Endothelial cell of umbilical vein (primary cell): ENCODE data around the gene PRKG1. TPM values are rescaled to one million over a fixed set of nuclear protein-coding genes. Genes with fewer than 3 reads are reported as not detected.

Source experiments
- BruUV-seq: library from RNA; stranded (reverse); fragments of 400-500 nt; replicated peaks from 2 replicates; lab custom pipeline; 2021; lab: Mats Ljungman, UMichigan
- CTCF ChIA-PET: fragments of 300-600, 350-600 bp; sonication (Branson Sonifier 250); formaldehyde crosslinking; loops from one replicate; lab custom pipeline; 2021; ENCODE audit warnings: antibody characterized with exemption, inconsistent platforms; lab: Charles Lee
- POLR2A ChIA-PET: fragments of 300-600, 350-600 bp; sonication (Branson Sonifier 250); formaldehyde crosslinking; loops from one replicate; lab custom pipeline; 2021; ENCODE audit warnings: antibody characterized with exemption, inconsistent platforms; lab: Charles Lee
- DNase-seq: peaks from one replicate; pipeline ENCODE4 v3.0.0-alpha.2; 2011; ENCODE audit warnings: low read depth, low spot score
- FAIRE-seq: peaks from 2 replicates; lab custom pipeline; 2011; peaks lifted over from hg19 to GRCh38; lab: Jason Lieb, UNC
- H2AFZ ChIP-seq: 2 replicates; pipeline ENCODE4 v1.6.0; 2012; ENCODE audit warnings: low read depth, low read length, control low read depth, inconsistent platforms
- H3K27ac ChIP-seq: 2 replicates; pipeline ENCODE4 v1.5.1; 2011; ENCODE audit warnings: low read depth, mild to moderate bottlenecking, control low read depth, low read length, moderate library complexity; ENCODE audit not compliant: insufficient read depth
- H3K27me3 ChIP-seq, 2 experiments: 2 replicates each; pipeline versions ENCODE4 v1.6.0 to v1.6.1; 2011; ENCODE audit warnings: low read length in 2 of 2, mixed read lengths in 1 of 2; ENCODE audit not compliant: control insufficient read depth in 2 of 2, insufficient read depth in 2 of 2
- H3K36me3 ChIP-seq, 2 experiments: 2 replicates in 1 of 2; 3 replicates in 1 of 2; pipeline ENCODE4 v1.5.1; 2011; ENCODE audit warnings: low read length in 2 of 2, mild to moderate bottlenecking in 1 of 2, moderate library complexity in 1 of 2; ENCODE audit not compliant: control insufficient read depth in 2 of 2, insufficient read depth in 2 of 2; ENCODE audit errors: extremely low read depth in 1 of 2
- H3K4me1 ChIP-seq: 3 replicates; pipeline ENCODE4 v1.5.1; 2011; ENCODE audit warnings: mild to moderate bottlenecking, low read length; ENCODE audit not compliant: control insufficient read depth, insufficient read depth; ENCODE audit errors: extremely low read depth
- H3K4me2 ChIP-seq: 2 replicates; pipeline ENCODE4 v1.6.1; 2011; ENCODE audit warnings: low read length, control low read depth, mixed read lengths; ENCODE audit not compliant: insufficient read depth
- H3K4me3 ChIP-seq, 3 experiments: fragments of 200-600 bp in 1 of 3; sonication (generic), shearing (Covaris generic) in 1 of 3; replicated peaks in 1 of 3; 2 replicates each; pipeline ENCODE4 v1.5.1; 2011 to 2016; ENCODE audit warnings: control low read depth in 3 of 3, low read length in 3 of 3, mild to moderate bottlenecking in 2 of 3, inconsistent platforms in 1 of 3, low read depth in 1 of 3, moderate library complexity in 1 of 3; ENCODE audit not compliant: insufficient read depth in 1 of 3
- H3K79me2 ChIP-seq: 2 replicates; pipeline ENCODE4 v1.6.0; 2012; ENCODE audit warnings: low read length, inconsistent platforms; ENCODE audit not compliant: control insufficient read depth, insufficient read depth
- H3K9ac ChIP-seq: replicated peaks from 2 replicates; pipeline ENCODE3; 2011; ENCODE audit warnings: low read length, control low read depth; ENCODE audit not compliant: insufficient read depth; ENCODE audit errors: extremely low read depth
- H3K9me1 ChIP-seq: replicated peaks from 3 replicates; pipeline ENCODE4 v1.6.0; 2011; ENCODE audit warnings: mild to moderate bottlenecking, low read length; ENCODE audit not compliant: control insufficient read depth, insufficient read depth; ENCODE audit errors: extremely low read depth
- H3K9me3 ChIP-seq: replicated peaks from 2 replicates; pipeline ENCODE4 v1.5.1; 2012; ENCODE audit warnings: low read length, inconsistent platforms; ENCODE audit not compliant: control insufficient read depth, insufficient read depth
- H4K20me1 ChIP-seq: replicated peaks from 2 replicates; pipeline ENCODE3; 2011; ENCODE audit warnings: mild to moderate bottlenecking, low read length; ENCODE audit not compliant: control insufficient read depth, insufficient read depth; ENCODE audit errors: extremely low read depth
- CTCF ChIP-seq, 2 donors: IDR thresholded peaks; 1 replicate in 1 of 2; 2 replicates in 1 of 2; pipeline ENCODE4 v1.5.1; 2011; ENCODE audit warnings: low read length in 2 of 2, mild to moderate bottlenecking in 2 of 2, moderate library complexity in 2 of 2, control low read depth in 1 of 2, inconsistent platforms in 1 of 2, low read depth in 1 of 2; ENCODE audit not compliant: insufficient read depth in 1 of 2; ENCODE audit errors: extremely low read depth in 1 of 2
- EZH2 ChIP-seq: IDR thresholded peaks from 2 replicates; pipeline ENCODE4 v1.6.1; 2012; ENCODE audit warnings: borderline replicate concordance, low read depth, mild to moderate bottlenecking, moderate library complexity, low read length, inconsistent platforms; ENCODE audit not compliant: severe bottlenecking
- FOS ChIP-seq: IDR thresholded peaks from 2 replicates; pipeline ENCODE4 v1.6.1; 2011; ENCODE audit warnings: mild to moderate bottlenecking, low read length, moderate library complexity, borderline replicate concordance; ENCODE audit not compliant: insufficient read depth
- GATA2 ChIP-seq: IDR thresholded peaks from 2 replicates; pipeline ENCODE4 v1.7.0; 2011; ENCODE audit warnings: low read depth, mild to moderate bottlenecking, moderate library complexity, mixed read lengths, low read length; ENCODE audit not compliant: insufficient read length, insufficient read depth
- JUN ChIP-seq: IDR thresholded peaks from 2 replicates; pipeline ENCODE4 v1.6.1; 2011; ENCODE audit warnings: borderline replicate concordance, low read depth; ENCODE audit not compliant: insufficient read length, insufficient read depth
- MYC ChIP-seq: IDR thresholded peaks from one replicate; pipeline ENCODE4 v1.6.1; 2011; ENCODE audit warnings: mild to moderate bottlenecking, low read depth, low read length
- POLR2A ChIP-seq: IDR thresholded peaks from 2 replicates; pipeline ENCODE4 v1.6.1; 2012; ENCODE audit warnings: low read depth, mild to moderate bottlenecking, control low read depth, low read length
- POLR2AphosphoS5 ChIP-seq: IDR thresholded peaks from 2 replicates; pipeline ENCODE4 v1.6.1; 2012; ENCODE audit warnings: low read depth, mild to moderate bottlenecking, control low read depth, low read length, moderate library complexity; ENCODE audit not compliant: insufficient read depth
- dilution Hi-C: fragments of 300-500 bp; cut with MboI; formaldehyde crosslinking; loops from one replicate; pipeline ENCODE4 v1.15.0; 2019; ENCODE audit warnings: low sequenced_read_pairs; ENCODE audit not compliant: extremely low pct_ligation_motif_present
- intact Hi-C: fragments of 100-400 bp; cut with micrococcal nuclease; formaldehyde crosslinking; loops from one replicate; pipeline ENCODE4 v1.10.0; 2022
- polyA plus RNA-seq, 4 experiments: library from polyadenylated mRNA; depleted of rRNA in 3 of 4; stranded (reverse) in 3 of 4; unstranded in 1 of 4; fragments of >200 nt; gene quantifications; 2 replicates each; pipeline versions ENCODE4 v1.2.1 to v1.2.3, GENCODE V29; 2011 to 2012; ENCODE audit warnings: missing spikeins in 1 of 4
- total RNA-seq: library from RNA; stranded (reverse); gene quantifications from 2 replicates; pipeline ENCODE4 v1.2.3, GENCODE V29; 2021
- TF ChIP-seq, protein P1 (sequence below): IDR thresholded peaks from 2 replicates; pipeline ENCODE4 v1.6.1; 2011; ENCODE audit not compliant: insufficient read depth, insufficient read length

Gene PRKG1
- total and polyA plus RNA-seq, 2 donors (not counting 3 experiments of a cell fraction or from before 2014, with no cell fraction given), result 0.01 to 0.18 TPM

- H4K20me1 ChIP-seq, result no peaks in the 10 kb centered on the region
- no peaks in the 10 kb centered on the region for H3K9me3 ChIP-seq
- H3K79me2 ChIP-seq, result no peaks in the 10 kb centered on the region
- FAIRE-seq (no peak), DNase-seq (no peak)
- H3K4me1 ChIP-seq, result no peaks in the 10 kb centered on the region
- no peaks in the 10 kb centered on the region for H3K9me1 ChIP-seq
- no peak overlapping the region for H2AFZ ChIP-seq
- dilution Hi-C loops (no loop called here), intact Hi-C loops (loop anchor here (10.0 kb wide), 1 partner anchor 320 kb away; no protein-coding TSS in a partner anchor)
- H3K36me3 ChIP-seq, result no peaks in the 10 kb centered on the region
- no peak overlapping the region for H3K4me2 ChIP-seq
- ChIA-PET POLR2A (no interaction called here), CTCF (no interaction called here)
- no peak for TF ChIP-seq POLR2A
- TF ChIP-seq GATA2, result no peak
- TF ChIP-seq JUN, result no peak
- TF ChIP-seq MYC, result no peak
- no peak for TF ChIP-seq EZH2
- TF ChIP-seq, protein P1, sequence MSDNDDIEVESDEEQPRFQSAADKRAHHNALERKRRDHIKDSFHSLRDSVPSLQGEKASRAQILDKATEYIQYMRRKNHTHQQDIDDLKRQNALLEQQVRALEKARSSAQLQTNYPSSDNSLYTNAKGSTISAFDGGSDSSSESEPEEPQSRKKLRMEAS, result no peak
- TF ChIP-seq FOS, result no peak
- TF ChIP-seq CTCF (IDR thresholded peaks at IDR 0.05; ENCODE audit: extremely low read depth in 1 of 2, insufficient read depth in 1 of 2, low read depth in 1 of 2, low read length in 2 of 2), result no peak
- no peak for TF ChIP-seq POLR2AphosphoS5
- no peaks in the 10 kb centered on the region for H3K27me3 ChIP-seq
- no peak overlapping the region for H3K4me3 ChIP-seq
- BruUV-seq, result no TSS peak
- no peak overlapping the region for H3K27ac ChIP-seq
- H3K9ac ChIP-seq, result no peak overlapping the region
These were observed 310.7 kb downstream of the PRKG1 start for GRCh38 chr10:51384971-51385370.
